Measurements from ENCODE around the gene RNF5.

Gene RNF5, protein sequence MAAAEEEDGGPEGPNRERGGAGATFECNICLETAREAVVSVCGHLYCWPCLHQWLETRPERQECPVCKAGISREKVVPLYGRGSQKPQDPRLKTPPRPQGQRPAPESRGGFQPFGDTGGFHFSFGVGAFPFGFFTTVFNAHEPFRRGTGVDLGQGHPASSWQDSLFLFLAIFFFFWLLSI

DNA sequence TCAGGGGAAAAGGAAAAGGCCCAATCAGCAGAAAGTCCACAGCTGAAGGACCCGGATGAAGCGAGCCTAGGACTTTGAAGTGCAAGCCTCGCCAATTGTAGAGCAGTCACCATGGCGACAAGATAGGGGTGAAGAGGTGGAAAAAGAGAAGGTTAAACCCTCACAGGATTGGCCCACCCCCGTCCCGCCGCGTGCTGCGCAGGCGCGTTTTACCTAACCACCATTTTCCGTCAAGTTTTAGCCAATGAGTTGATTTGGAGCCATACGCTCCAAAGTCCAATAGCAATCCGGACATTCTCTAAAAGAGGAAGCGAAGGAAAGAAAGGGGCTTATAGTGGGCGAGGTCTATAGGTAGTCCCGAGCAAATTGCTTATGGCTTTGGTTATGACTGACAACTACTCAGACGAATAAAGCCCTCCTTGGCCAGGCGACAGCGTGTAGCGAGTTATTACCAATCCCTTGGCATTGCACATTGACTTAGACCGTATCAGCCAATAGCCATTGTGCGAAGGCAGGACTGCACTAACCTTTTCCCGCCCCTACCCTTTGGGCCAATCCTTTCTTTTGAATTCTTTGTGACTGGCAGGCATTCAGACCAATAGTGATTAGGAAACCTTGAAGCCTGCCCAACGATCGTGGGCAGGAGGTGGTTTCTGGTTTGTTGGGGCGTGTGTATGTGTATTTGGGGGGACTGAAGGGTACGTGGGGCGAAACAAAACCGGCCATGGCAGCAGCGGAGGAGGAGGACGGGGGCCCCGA is at the start of gene RNF5:
TSS of gene RNF5 (plus strand) at position 618 of the 759 bp plus-strand sequence. CDS start at position 725, 107 bp downstream.
- Histone ChIP-seq H3K36me3 (ENCODE audit: low read depth) (peaks cover 10% of the 10 kb centered on the region), H3K27me3 (ENCODE audit: insufficient read depth, poor library complexity, severe bottlenecking) (no peaks in the 10 kb centered on the region), H3K4me3 (ENCODE audit: severe bottlenecking) (peak within 1 kb of the TSS; percentile 45), H3K9me3 (ENCODE audit: severe bottlenecking) (no peaks in the 10 kb centered on the region), H3K27ac (ENCODE audit: poor library complexity, severe bottlenecking) (peak within 1 kb of the TSS; percentile 89), H3K4me1 (ENCODE audit: insufficient read depth, poor library complexity, severe bottlenecking) (peaks cover 4% of the 10 kb centered on the region)
- DNase-seq (ENCODE audit: low spot score) (peak; percentile 98), ATAC-seq (ENCODE audit: low read depth) (peak; percentile 84)
- TF ChIP-seq, protein P1, sequence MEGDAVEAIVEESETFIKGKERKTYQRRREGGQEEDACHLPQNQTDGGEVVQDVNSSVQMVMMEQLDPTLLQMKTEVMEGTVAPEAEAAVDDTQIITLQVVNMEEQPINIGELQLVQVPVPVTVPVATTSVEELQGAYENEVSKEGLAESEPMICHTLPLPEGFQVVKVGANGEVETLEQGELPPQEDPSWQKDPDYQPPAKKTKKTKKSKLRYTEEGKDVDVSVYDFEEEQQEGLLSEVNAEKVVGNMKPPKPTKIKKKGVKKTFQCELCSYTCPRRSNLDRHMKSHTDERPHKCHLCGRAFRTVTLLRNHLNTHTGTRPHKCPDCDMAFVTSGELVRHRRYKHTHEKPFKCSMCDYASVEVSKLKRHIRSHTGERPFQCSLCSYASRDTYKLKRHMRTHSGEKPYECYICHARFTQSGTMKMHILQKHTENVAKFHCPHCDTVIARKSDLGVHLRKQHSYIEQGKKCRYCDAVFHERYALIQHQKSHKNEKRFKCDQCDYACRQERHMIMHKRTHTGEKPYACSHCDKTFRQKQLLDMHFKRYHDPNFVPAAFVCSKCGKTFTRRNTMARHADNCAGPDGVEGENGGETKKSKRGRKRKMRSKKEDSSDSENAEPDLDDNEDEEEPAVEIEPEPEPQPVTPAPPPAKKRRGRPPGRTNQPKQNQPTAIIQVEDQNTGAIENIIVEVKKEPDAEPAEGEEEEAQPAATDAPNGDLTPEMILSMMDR (IDR thresholded peaks at IDR 0.05; ENCODE audit: poor library complexity, severe bottlenecking), result no peak

DNA sequence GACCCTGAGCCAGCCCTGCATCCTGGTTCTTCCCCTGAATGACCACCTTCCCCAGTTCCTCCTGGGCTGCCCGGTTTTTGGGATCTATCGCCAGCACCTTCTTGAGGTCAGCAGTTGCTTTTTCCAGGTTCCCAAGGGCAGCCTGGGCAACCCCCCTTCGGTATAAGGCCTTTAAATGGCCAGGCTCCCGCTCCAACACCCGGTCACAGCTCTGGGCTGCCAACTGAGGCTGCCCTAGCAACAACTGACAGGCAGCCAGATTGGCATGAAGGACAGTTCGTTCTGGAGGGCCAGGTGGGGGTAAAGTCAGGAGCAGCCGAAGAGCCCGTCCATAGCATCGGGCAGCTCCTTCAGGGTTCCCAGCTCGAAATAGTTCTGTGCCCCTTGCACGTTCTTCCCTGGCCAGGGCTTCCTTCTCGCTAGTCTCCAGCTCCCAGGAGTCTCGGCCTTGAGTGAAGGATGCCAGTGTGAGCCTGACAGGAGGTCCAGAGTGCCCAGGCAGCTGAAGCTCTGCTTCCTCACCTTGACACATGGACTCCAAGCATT is 49.4 kb upstream of the RNF5 start:
- peak overlapping the region; percentile 25 for H3K27ac ChIP-seq (ENCODE audit: poor library complexity, severe bottlenecking)
- no peak overlapping the region for H3K4me3 ChIP-seq (ENCODE audit: severe bottlenecking)

DNA sequence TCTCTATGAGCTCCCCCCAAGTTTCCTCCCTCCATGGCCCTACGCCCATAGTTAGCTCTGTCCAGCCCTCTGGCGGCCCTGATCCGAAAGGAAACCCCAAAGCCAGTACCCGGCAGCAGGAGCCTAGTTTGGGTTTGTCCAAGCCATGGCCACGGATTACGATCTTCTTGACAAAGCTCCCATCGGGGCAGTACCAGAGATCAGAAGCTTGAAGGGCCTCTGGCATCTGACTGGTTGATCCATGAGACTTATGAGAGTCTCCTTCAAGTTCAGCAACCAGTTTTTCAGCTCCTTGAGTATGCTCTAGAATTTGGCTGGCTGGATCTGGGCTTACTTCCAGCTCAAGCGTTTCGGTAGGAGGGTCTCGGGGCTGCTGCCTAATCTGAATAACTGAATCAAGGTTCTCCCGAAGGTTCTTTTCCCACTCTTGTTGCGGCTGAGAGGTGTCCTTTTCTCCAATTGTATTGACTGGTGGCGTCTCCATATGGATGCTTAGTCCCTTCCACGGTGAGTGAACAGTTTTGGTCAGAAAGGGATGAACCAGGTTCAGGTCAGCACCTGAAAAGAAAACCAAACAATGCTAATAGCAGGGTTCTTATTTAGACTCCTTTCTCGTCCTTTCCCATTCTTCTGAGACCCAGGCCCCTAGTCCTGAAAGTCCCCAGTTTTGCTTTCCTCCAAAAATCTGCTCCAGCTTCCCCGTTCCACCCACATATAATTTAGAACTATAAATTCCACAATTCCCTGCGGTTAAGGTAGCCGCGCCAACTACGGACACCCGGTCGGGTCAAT is 48.7 kb upstream of the RNF5 start:
- H3K27ac ChIP-seq (ENCODE audit: poor library complexity, severe bottlenecking), result peak overlapping the region; percentile 25
- no peaks in the 10 kb centered on the region for H3K27me3 ChIP-seq (ENCODE audit: insufficient read depth, poor library complexity, severe bottlenecking)
- H3K4me1 ChIP-seq (ENCODE audit: insufficient read depth, poor library complexity, severe bottlenecking), result no peaks in the 10 kb centered on the region
- TF ChIP-seq, protein P1 (IDR thresholded peaks at IDR 0.05; ENCODE audit: poor library complexity, severe bottlenecking), result no peak
- H3K9me3 ChIP-seq (ENCODE audit: severe bottlenecking), result no peaks in the 10 kb centered on the region
- peak overlapping the region; percentile 66 for H3K4me3 ChIP-seq (ENCODE audit: severe bottlenecking)
- H3K36me3 ChIP-seq (ENCODE audit: low read depth), result peaks cover 21% of the 10 kb centered on the region
- peak; percentile 2; the same call in 2 of the 3 replicates for ATAC-seq (ENCODE audit: low read depth)
- DNase-seq (ENCODE audit: low spot score), result no peak

More for the DNA sequence above, 49.4 kb upstream of the RNF5 start:
- no peaks in the 10 kb centered on the region for H3K4me1 ChIP-seq (ENCODE audit: insufficient read depth, poor library complexity, severe bottlenecking)
- ATAC-seq (ENCODE audit: low read depth), result no peak
- H3K9me3 ChIP-seq (ENCODE audit: severe bottlenecking), result no peaks in the 10 kb centered on the region
- H3K36me3 ChIP-seq (ENCODE audit: low read depth), result peaks cover 28% of the 10 kb centered on the region
- no peaks in the 10 kb centered on the region for H3K27me3 ChIP-seq (ENCODE audit: insufficient read depth, poor library complexity, severe bottlenecking)
- DNase-seq (ENCODE audit: low spot score), result no peak
- TF ChIP-seq, protein P1 (IDR thresholded peaks at IDR 0.05; ENCODE audit: poor library complexity, severe bottlenecking), result no peak

DNA sequence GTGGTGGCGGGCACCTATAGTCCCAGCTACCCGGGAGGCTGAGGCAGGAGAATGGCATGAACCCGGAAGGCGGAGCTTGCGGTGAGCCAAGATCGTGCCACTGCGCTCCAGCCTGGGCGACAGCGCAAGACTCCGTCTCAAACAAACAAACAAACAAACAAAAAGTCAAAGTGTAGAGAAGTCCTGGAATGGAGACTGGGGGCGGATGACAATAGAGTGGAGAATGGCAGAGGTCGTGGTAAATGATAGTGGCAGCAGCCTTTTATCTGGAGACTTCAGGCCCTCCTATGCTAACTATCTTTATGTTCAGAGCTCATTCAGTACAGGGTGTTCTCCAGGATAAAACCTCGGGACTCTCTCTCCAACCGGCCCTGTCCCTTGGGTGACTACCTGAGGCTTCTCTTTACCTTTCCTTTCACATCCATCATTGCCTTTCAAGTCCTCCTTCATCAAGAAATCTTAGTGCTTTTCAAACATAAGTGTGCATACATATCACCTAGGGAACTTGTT is 46.7 kb upstream of the RNF5 start:
- H3K9me3 ChIP-seq (ENCODE audit: severe bottlenecking), result no peaks in the 10 kb centered on the region
- H3K27ac ChIP-seq (ENCODE audit: poor library complexity, severe bottlenecking), result no peak overlapping the region
- H3K27me3 ChIP-seq (ENCODE audit: insufficient read depth, poor library complexity, severe bottlenecking), result no peaks in the 10 kb centered on the region
- DNase-seq (ENCODE audit: low spot score) (no peak), ATAC-seq (ENCODE audit: low read depth) (no peak)
- TF ChIP-seq, protein P1 (IDR thresholded peaks at IDR 0.05; ENCODE audit: poor library complexity, severe bottlenecking), result no peak
- H3K36me3 ChIP-seq (ENCODE audit: low read depth), result peaks cover 5% of the 10 kb centered on the region
- H3K4me1 ChIP-seq (ENCODE audit: insufficient read depth, poor library complexity, severe bottlenecking), result no peaks in the 10 kb centered on the region
- no peak overlapping the region for H3K4me3 ChIP-seq (ENCODE audit: severe bottlenecking)

All from RWPE2 (cell line).